HEK293T (cell line): ENCODE data around the gene JMJD8.

Experiments used
- ARNT ChIP-seq: fragments of 450-650 bp; IDR thresholded peaks from 2 replicates; pipeline ENCODE4 v1.6.1; 2017; ENCODE audit warnings: mild to moderate bottlenecking
- BHLHE40 ChIP-seq: fragments of 450-650 bp; IDR thresholded peaks from 2 replicates; pipeline ENCODE4 v1.6.1; 2016; ENCODE audit warnings: mild to moderate bottlenecking, moderate library complexity, borderline replicate concordance
- CTBP1 ChIP-seq: fragments of 450-650 bp; IDR thresholded peaks from 2 replicates; pipeline ENCODE4 v1.6.1; 2016; ENCODE audit warnings: borderline replicate concordance
- ELF4 ChIP-seq: fragments of 450-650 bp; IDR thresholded peaks from 2 replicates; pipeline ENCODE4 v1.6.1; 2017; ENCODE audit warnings: antibody characterized with exemption
- FOXM1 ChIP-seq: fragments of 450-650 bp; IDR thresholded peaks from 2 replicates; pipeline ENCODE4 v1.6.1; 2017; ENCODE audit warnings: mild to moderate bottlenecking, borderline replicate concordance
- HDGF ChIP-seq: fragments of 450-650 bp; IDR thresholded peaks from 2 replicates; pipeline ENCODE4 v1.6.1; 2017; ENCODE audit warnings: antibody characterized with exemption, borderline replicate concordance
- NFRKB ChIP-seq: fragments of 450-650 bp; IDR thresholded peaks from 2 replicates; pipeline ENCODE4 v1.6.1; 2016; ENCODE audit warnings: mild to moderate bottlenecking, moderate library complexity
- SP1 ChIP-seq: fragments of 450-650 bp; IDR thresholded peaks from 2 replicates; pipeline ENCODE4 v1.6.1; 2017
- SUZ12 ChIP-seq: fragments of 450-650 bp; IDR thresholded peaks from 2 replicates; pipeline ENCODE4 v1.6.1; 2016; ENCODE audit warnings: mild to moderate bottlenecking
- TARDBP ChIP-seq: fragments of 450-650 bp; IDR thresholded peaks from 2 replicates; pipeline ENCODE4 v1.6.1; 2016
- ZNF384 ChIP-seq: fragments of 450-650 bp; IDR thresholded peaks from 2 replicates; pipeline ENCODE4 v1.6.1; 2016
- TF ChIP-seq, protein P1 (sequence below): fragments of 450-650 bp; IDR thresholded peaks from 2 replicates; pipeline ENCODE4 v1.6.1; 2016

DNA sequence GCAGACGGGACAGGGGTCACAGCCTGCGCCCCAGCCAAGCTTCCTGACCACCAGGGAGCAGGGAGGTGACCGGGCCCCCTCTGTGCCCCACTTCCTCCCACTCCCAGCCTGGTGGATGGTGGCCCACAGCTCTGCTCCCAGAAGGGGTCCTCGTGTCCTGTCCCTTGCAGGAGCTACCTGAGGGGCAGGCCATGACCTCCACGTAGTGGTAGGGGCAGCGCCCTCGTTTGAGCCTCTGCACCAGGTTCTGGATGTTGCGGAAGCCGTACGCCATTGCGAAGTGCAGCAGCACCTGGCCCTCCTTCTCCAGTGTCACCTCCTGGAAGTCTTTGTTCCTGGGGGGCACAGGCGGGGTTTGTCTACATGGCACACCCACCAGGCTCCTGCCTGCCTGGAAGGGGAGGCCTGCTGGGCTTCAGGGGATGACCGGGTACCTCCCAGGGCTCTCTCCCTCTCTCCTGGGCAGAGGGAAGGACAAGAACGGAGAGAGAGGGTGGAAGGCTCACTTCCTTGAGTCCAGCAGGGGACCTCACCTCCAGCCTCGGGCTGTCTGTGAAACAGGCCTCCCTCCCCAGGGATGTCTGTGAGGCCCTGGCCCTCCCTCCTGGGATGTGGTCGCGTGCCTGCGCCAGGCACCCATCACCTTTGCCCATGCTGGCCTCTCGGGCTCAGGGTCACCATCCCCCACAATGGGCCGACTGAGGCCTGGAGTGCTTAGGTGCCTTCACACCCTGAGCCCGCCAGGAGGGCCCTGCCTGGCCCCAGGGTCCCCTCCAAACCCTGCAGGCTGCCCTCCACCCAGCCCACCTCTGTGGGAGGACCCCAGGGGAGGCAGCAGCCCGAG is 46.8 kb upstream of the JMJD8 start:
- TF ChIP-seq ARNT (no peak), NFRKB (no peak), FOXM1 (no peak), SUZ12 (no peak), TARDBP (no peak), ELF4 (no peak), ZNF384 (no peak), SP1 (no peak), HDGF (no peak), CTBP1 (no peak), BHLHE40 (no peak)
- TF ChIP-seq, protein P1, sequence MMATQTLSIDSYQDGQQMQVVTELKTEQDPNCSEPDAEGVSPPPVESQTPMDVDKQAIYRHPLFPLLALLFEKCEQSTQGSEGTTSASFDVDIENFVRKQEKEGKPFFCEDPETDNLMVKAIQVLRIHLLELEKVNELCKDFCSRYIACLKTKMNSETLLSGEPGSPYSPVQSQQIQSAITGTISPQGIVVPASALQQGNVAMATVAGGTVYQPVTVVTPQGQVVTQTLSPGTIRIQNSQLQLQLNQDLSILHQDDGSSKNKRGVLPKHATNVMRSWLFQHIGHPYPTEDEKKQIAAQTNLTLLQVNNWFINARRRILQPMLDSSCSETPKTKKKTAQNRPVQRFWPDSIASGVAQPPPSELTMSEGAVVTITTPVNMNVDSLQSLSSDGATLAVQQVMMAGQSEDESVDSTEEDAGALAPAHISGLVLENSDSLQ, result no peak
